Astrocyte of the spinal cord (primary cell): ENCODE results near the gene TRIO.

ENCODE experiments used
- DNase-seq: peaks from one replicate; pipeline ENCODE4 v3.0.0; 2011; ENCODE audit warnings: low read depth, low spot score
- H3K4me3 ChIP-seq: 2 replicates; pipeline ENCODE4 v1.5.1; 2011; ENCODE audit warnings: low read depth, mild to moderate bottlenecking, low read length, moderate library complexity
- CTCF ChIP-seq: IDR thresholded peaks from 2 replicates; pipeline ENCODE4 v1.5.1; 2012; ENCODE audit warnings: low read depth, mild to moderate bottlenecking, low read length, inconsistent platforms
- in situ Hi-C: cut with HindIII; loops from 2 replicates; pipeline ENCODE4 v1.10.0; 2017; ENCODE audit warnings: low sequenced_read_pairs

TRIO gene

GRCh38 chr5:14417276-14417730, 274.2 kb downstream of the TRIO start:
- in situ Hi-C loops: no loop called here
- peak; percentile 92 for DNase-seq
- no peak overlapping the region for H3K4me3 ChIP-seq
- TF ChIP-seq CTCF: no peak

GRCh38 chr5:14417792-14418765, 274.9 kb downstream of the TRIO start:
- peak; percentile 83 for DNase-seq
- H3K4me3 ChIP-seq: no peak overlapping the region
- TF ChIP-seq CTCF: no peak
- in situ Hi-C loops: no loop called here

GRCh38 chr5:14419686-14420085, 276.5 kb downstream of the TRIO start:
- no peak for TF ChIP-seq CTCF
- DNase-seq: no peak
- in situ Hi-C loops: no loop called here
- H3K4me3 ChIP-seq: no peak overlapping the region

GRCh38 chr5:14420101-14420811, 277.1 kb downstream of the TRIO start:
- no peak overlapping the region for H3K4me3 ChIP-seq
- no peak for DNase-seq

GRCh38 chr5:14421851-14422250, 278.7 kb downstream of the TRIO start:
- TF ChIP-seq CTCF: no peak
- H3K4me3 ChIP-seq: no peak overlapping the region
- DNase-seq: no peak
- in situ Hi-C loops: no loop called here

More at GRCh38 chr5:14420101-14420811, 277.1 kb downstream of the TRIO start:
- no peak for TF ChIP-seq CTCF
- in situ Hi-C loops: no loop called here

- H3K4me3 ChIP-seq: no peak overlapping the region
- no peak for TF ChIP-seq CTCF
- in situ Hi-C loops: no loop called here
- peak; percentile 59 for DNase-seq
These were observed 281.0 kb downstream of the TRIO start for GRCh38 chr5:14424011-14424685.
